ENCODE measurements around the gene TRPM7. TPM values are rescaled to one million over a fixed set of nuclear protein-coding genes. Genes with fewer than 3 reads are reported as not detected.
A peak's percentile ranks its signal among the peaks of the same experiment; 100 is the strongest.

The TRPM7 gene
- total and polyA plus RNA-seq, 7 experiments from 2014 or later, result 14.3 to 62.3 (median 36.5) TPM

DNA sequence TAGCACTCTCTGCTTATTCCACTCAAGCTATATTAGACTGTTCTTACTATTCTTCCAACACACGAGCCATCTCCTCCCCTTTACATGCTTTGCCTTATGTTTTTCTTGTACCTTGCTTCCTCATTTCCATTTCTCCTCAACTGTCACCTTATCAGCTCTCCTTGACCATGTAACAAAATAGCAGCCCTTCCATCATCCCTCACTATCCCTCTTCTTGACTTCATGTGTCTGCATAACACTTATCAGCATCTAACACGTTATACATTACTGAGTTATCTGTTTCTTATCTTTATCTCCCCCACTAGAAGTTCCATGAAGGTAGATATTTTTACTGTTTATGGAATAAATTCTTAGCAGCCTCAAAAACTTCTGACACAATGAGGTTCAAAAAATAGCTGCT is 45.3 kb downstream of the TRPM7 start:
- ChIA-PET CTCF (no interaction called here), POLR2A (no interaction called here)
- H3K27me3 ChIP-seq (ENCODE audit: control insufficient read depth in 2 of 2, insufficient read depth in 2 of 2, low read length in 2 of 2), result no peaks in the 10 kb centered on the region
- H3K27me3 Mint-ChIP-seq, result no peaks in the 10 kb centered on the region
- H3K9me3 ChIP-seq (ENCODE audit: control insufficient read depth in 2 of 3, low read length in 3 of 3), result no peaks in the 10 kb centered on the region
- H3K36me3 ChIP-seq (ENCODE audit: control insufficient read depth in 2 of 3, insufficient read depth in 3 of 3, low read length in 3 of 3), result peaks cover 0 to 51% (median 11%) of the 10 kb centered on the region in 3 experiments
- no peak overlapping the region for H3K4me3 Mint-ChIP-seq
- H3K4me1 ChIP-seq (ENCODE audit: control insufficient read depth in 2 of 2, insufficient read depth in 2 of 2, low read length in 2 of 2), result no peaks in the 10 kb centered on the region
- ATAC-seq (no peak), DNase-seq (no peak)
- no peak overlapping the region for H3K27ac ChIP-seq (ENCODE audit: low read depth, low read length)
- peaks cover 0 to 16% (median 7%) of the 10 kb centered on the region in 7 donors for H3K4me1 Mint-ChIP-seq
- peaks cover 5 to 53% (median 23%) of the 10 kb centered on the region in 5 donors for H3K36me3 Mint-ChIP-seq
- no peak overlapping the region for H3K4me3 ChIP-seq (ENCODE audit: low read length)
- H3K27ac Mint-ChIP-seq, result peak overlapping the region in 4 of 9 donors; percentile 14 to 28 (median 20)
- intact Hi-C loops (cut with micrococcal nuclease), result no loop called here
- no peaks in the 10 kb centered on the region for H3K9me3 Mint-ChIP-seq

DNA sequence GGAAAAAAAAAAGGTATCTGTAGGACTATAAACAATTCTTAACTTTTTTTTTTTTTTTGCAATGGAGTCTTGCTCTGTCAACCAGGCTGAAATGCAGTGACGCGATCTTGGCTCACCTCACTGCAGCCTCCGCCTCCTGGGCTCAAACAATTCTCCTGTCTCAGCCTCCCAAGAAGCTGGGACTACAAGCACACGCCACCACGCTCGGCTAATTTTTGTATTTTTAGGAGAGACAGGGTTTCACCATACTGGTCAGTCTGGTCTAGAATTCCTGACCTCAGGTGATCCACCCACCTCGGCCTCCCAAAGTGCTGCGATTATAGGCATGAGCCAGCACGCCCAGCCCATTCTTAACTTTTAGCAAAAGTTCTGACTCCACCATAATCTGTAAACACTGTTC is 50.5 kb downstream of the TRPM7 start:
- H3K9me3 Mint-ChIP-seq, result no peaks in the 10 kb centered on the region
- H3K4me3 ChIP-seq (ENCODE audit: low read length), result no peak overlapping the region
- peaks cover 5 to 40% (median 14%) of the 10 kb centered on the region in 5 donors for H3K36me3 Mint-ChIP-seq
- H3K4me3 Mint-ChIP-seq, result no peak overlapping the region
- H3K36me3 ChIP-seq (ENCODE audit: control insufficient read depth in 2 of 3, insufficient read depth in 3 of 3, low read length in 3 of 3), result peaks cover 0 to 39% (median 14%) of the 10 kb centered on the region in 3 experiments
- no peaks in the 10 kb centered on the region for H3K4me1 ChIP-seq (ENCODE audit: control insufficient read depth in 2 of 2, insufficient read depth in 2 of 2, low read length in 2 of 2)
- H3K27me3 Mint-ChIP-seq, result no peaks in the 10 kb centered on the region
- H3K27ac ChIP-seq (ENCODE audit: low read depth, low read length), result no peak overlapping the region
- H3K9me3 ChIP-seq (ENCODE audit: control insufficient read depth in 2 of 3, low read length in 3 of 3), result no peaks in the 10 kb centered on the region
- POLR2A ChIA-PET, result interaction anchor here (0.6 kb wide), 1 partner anchor 137 kb away, joined by 4 read pairs; no protein-coding TSS in a partner anchor
- H3K27ac Mint-ChIP-seq, result no peak overlapping the region
- intact Hi-C loops (cut with micrococcal nuclease), result no loop called here
- peaks cover 0 to 10% (median 4%) of the 10 kb centered on the region in 7 donors for H3K4me1 Mint-ChIP-seq
- no peak for ATAC-seq
- H3K27me3 ChIP-seq (ENCODE audit: control insufficient read depth in 2 of 2, insufficient read depth in 2 of 2, low read length in 2 of 2), result no peaks in the 10 kb centered on the region
- CTCF ChIA-PET, result no interaction called here
- DNase-seq, result no peak

- Histone ChIP-seq H3K4me1 (ENCODE audit: control insufficient read depth in 2 of 2, insufficient read depth in 2 of 2, low read length in 2 of 2) (no peaks in the 10 kb centered on the region), H3K9me3 (ENCODE audit: control insufficient read depth in 2 of 3, low read length in 3 of 3) (no peaks in the 10 kb centered on the region), H3K4me3 (ENCODE audit: low read length) (no peak overlapping the region), H3K36me3 (ENCODE audit: control insufficient read depth in 2 of 3, insufficient read depth in 3 of 3, low read length in 3 of 3) (peaks cover 11 to 51% (median 19%) of the 10 kb centered on the region in 3 experiments), H3K27ac (ENCODE audit: low read depth, low read length) (no peak overlapping the region), H3K27me3 (ENCODE audit: control insufficient read depth in 2 of 2, insufficient read depth in 2 of 2, low read length in 2 of 2) (no peaks in the 10 kb centered on the region)
- H3K36me3 Mint-ChIP-seq, result peaks cover 5 to 31% (median 15%) of the 10 kb centered on the region in 5 donors
- H3K4me1 Mint-ChIP-seq, result peaks cover 0 to 4% (median 0%) of the 10 kb centered on the region in 7 donors
- no peaks in the 10 kb centered on the region for H3K27me3 Mint-ChIP-seq
- peak overlapping the region in 1 of 9 donors; percentile 31 for H3K27ac Mint-ChIP-seq
- no peak overlapping the region for H3K4me3 Mint-ChIP-seq
- ATAC-seq (no peak), DNase-seq (no peak)
- CTCF ChIA-PET, result no interaction called here
- intact Hi-C loops (cut with micrococcal nuclease), result no loop called here
- H3K9me3 Mint-ChIP-seq, result no peaks in the 10 kb centered on the region
- POLR2A ChIA-PET, result interaction anchor here (0.6 kb wide), 1 partner anchor 13 kb away, joined by 3 read pairs; no protein-coding TSS in a partner anchor
Observed at GRCh38 chr15:50633653-50634052, 52.9 kb downstream of the TRPM7 start.

- Mint-ChIP-seq H3K36me3 (peaks cover 7 to 34% (median 22%) of the 10 kb centered on the region in 5 donors), H3K27me3 (no peaks in the 10 kb centered on the region), H3K4me1 (peaks cover 0 to 11% (median 6%) of the 10 kb centered on the region in 7 donors), H3K9me3 (no peaks in the 10 kb centered on the region), H3K27ac (peak overlapping the region in 3 of 9 donors; percentile 38 to 65 (median 60)), H3K4me3 (no peak overlapping the region)
- Histone ChIP-seq H3K27ac (ENCODE audit: low read depth, low read length) (no peak overlapping the region), H3K36me3 (ENCODE audit: control insufficient read depth in 2 of 3, insufficient read depth in 3 of 3, low read length in 3 of 3) (peaks cover 10 to 49% (median 17%) of the 10 kb centered on the region in 3 experiments), H3K4me1 (ENCODE audit: control insufficient read depth in 2 of 2, insufficient read depth in 2 of 2, low read length in 2 of 2) (no peaks in the 10 kb centered on the region), H3K27me3 (ENCODE audit: control insufficient read depth in 2 of 2, insufficient read depth in 2 of 2, low read length in 2 of 2) (no peaks in the 10 kb centered on the region), H3K4me3 (ENCODE audit: low read length) (no peak overlapping the region), H3K9me3 (ENCODE audit: control insufficient read depth in 2 of 3, low read length in 3 of 3) (no peaks in the 10 kb centered on the region)
- ChIA-PET CTCF (no interaction called here), POLR2A (no interaction called here)
- intact Hi-C loops (cut with micrococcal nuclease), result no loop called here
- ATAC-seq, result no peak
- no peak for DNase-seq
Observed at GRCh38 chr15:50628421-50628820, 58.2 kb downstream of the TRPM7 start.

DNA sequence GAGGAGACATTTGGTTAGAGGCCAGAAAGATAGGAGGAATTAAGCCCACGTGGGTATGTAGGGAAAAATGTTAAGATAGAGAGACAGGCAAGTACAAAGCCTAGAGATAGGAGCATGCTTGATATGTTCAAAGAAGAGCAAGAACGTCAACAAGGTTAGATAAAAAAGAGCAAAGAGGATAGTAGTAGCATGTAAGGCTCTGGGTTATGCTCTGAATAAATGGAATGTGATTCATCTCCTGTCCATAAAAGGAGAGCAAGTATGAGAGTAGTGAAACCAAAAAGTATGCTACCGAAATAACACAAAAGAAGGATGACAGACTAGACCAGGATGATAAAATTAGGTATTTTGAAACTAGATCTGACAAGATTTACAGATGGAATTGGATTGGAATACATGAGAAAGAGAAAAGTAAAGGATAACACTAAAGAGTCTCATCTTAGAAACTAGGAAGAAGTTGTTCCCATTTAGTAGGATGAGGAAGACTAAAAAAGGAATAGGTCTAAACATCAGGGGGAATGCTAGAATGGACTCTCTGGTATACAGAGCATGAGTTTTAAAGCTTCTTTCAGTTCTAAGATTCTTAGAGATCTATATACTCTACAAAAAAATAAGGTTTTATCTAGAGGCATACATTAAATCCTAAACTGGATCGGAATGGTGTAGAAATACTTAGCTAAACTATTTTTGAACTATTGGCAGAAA is 59.1 kb downstream of the TRPM7 start:
- H3K9me3 Mint-ChIP-seq, result no peaks in the 10 kb centered on the region
- Histone ChIP-seq H3K4me3 (ENCODE audit: low read length) (no peak overlapping the region), H3K27me3 (ENCODE audit: control insufficient read depth in 2 of 2, insufficient read depth in 2 of 2, low read length in 2 of 2) (no peaks in the 10 kb centered on the region), H3K9me3 (ENCODE audit: control insufficient read depth in 2 of 3, low read length in 3 of 3) (no peaks in the 10 kb centered on the region), H3K27ac (ENCODE audit: low read depth, low read length) (no peak overlapping the region), H3K36me3 (ENCODE audit: control insufficient read depth in 2 of 3, insufficient read depth in 3 of 3, low read length in 3 of 3) (peaks cover 8 to 43% (median 17%) of the 10 kb centered on the region in 3 experiments), H3K4me1 (ENCODE audit: control insufficient read depth in 2 of 2, insufficient read depth in 2 of 2, low read length in 2 of 2) (no peaks in the 10 kb centered on the region)
- ChIA-PET CTCF (no interaction called here), POLR2A (no interaction called here)
- no peak for ATAC-seq
- peak overlapping the region in 7 of 9 donors; percentile 1 to 65 (median 34) for H3K27ac Mint-ChIP-seq
- DNase-seq, result no peak
- no peaks in the 10 kb centered on the region for H3K27me3 Mint-ChIP-seq
- intact Hi-C loops (cut with micrococcal nuclease), result no loop called here
- H3K4me3 Mint-ChIP-seq, result no peak overlapping the region
- peaks cover 0 to 11% (median 6%) of the 10 kb centered on the region in 7 donors for H3K4me1 Mint-ChIP-seq
- H3K36me3 Mint-ChIP-seq, result peaks cover 7 to 30% (median 20%) of the 10 kb centered on the region in 5 donors

DNA sequence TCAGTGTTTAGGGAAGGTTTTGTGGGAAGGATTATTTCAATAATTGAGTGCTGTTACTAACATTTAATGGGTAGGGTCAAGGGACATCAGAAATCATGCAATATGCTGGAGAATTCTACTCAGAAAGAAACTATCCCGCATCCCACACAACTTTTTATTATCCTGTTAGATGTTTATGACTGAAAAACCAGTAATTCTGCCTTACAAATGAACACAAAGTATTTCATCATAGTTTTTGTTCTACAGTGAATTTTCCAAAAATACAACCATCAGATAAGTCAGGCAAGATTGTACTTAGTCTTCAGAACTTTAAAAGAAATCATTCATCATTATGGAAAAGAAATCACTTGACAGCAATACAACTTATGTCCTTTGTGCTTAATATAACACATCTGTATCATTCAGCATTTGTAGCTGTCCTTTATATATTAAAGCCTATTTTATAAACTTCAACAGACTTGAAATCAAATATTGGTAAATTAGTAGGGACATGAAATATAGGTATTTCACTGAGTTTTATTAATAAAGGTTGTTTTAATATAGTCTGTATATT is 61.9 kb downstream of the TRPM7 start:
- Histone ChIP-seq H3K27ac (ENCODE audit: low read depth, low read length) (no peak overlapping the region), H3K4me1 (ENCODE audit: control insufficient read depth in 2 of 2, insufficient read depth in 2 of 2, low read length in 2 of 2) (no peaks in the 10 kb centered on the region), H3K27me3 (ENCODE audit: control insufficient read depth in 2 of 2, insufficient read depth in 2 of 2, low read length in 2 of 2) (no peaks in the 10 kb centered on the region), H3K4me3 (ENCODE audit: low read length) (no peak overlapping the region), H3K36me3 (ENCODE audit: control insufficient read depth in 2 of 3, insufficient read depth in 3 of 3, low read length in 3 of 3) (peaks cover 8 to 35% (median 10%) of the 10 kb centered on the region in 3 experiments), H3K9me3 (ENCODE audit: control insufficient read depth in 2 of 3, low read length in 3 of 3) (no peaks in the 10 kb centered on the region)
- ChIA-PET CTCF (interaction anchor here (0.5 to 0.6 kb wide), 2 partner anchors 21 to 270 kb away, joined by 3 read pairs; no protein-coding TSS in a partner anchor), POLR2A (no interaction called here)
- Mint-ChIP-seq H3K9me3 (no peaks in the 10 kb centered on the region), H3K4me1 (peaks cover 0 to 11% (median 6%) of the 10 kb centered on the region in 7 donors), H3K36me3 (peaks cover 7 to 31% (median 25%) of the 10 kb centered on the region in 5 donors), H3K27ac (peak overlapping the region in 2 of 9 donors; percentile 10 to 73), H3K4me3 (no peak overlapping the region), H3K27me3 (no peaks in the 10 kb centered on the region)
- DNase-seq (no peak), ATAC-seq (no peak)
- intact Hi-C loops (cut with micrococcal nuclease), result loop anchor here in 1 of 2 donors (5.0 kb wide), 2 partner anchors 253 to 283 kb away; partner anchors contain the start of gene AP4E1
